CD4-positive, CD25-positive, alpha-beta regulatory T cell (primary cell): Measurements from ENCODE around the gene CMIP. TPM values are rescaled to one million over a fixed set of nuclear protein-coding genes. Genes with fewer than 3 reads are reported as not detected.

Experiments
- ATAC-seq, 2 donors: fragments of 150-1000 bp; cut with Tn5 transposase; one replicate each; pipeline ENCODE4 v1.10.0; 2021; ENCODE audit warnings: low read depth in 2 of 2, moderate number of reproducible peaks in 2 of 2, moderate library complexity in 1 of 2
- DNase-seq, 3 donors: peaks; one replicate each; pipeline versions ENCODE4 v3.0.0 to v3.0.0-alpha.2; 2012 to 2022; ENCODE audit warnings: mixed read lengths in 1 of 3
- H3K27ac ChIP-seq: one replicate; pipeline ENCODE4 v1.7.0; 2013; ENCODE audit warnings: mild to moderate bottlenecking, low read length; ENCODE audit not compliant: insufficient read depth, poor library complexity, severe bottlenecking
- H3K27me3 ChIP-seq: one replicate; pipeline ENCODE4 v1.7.0; 2013; ENCODE audit warnings: low read length; ENCODE audit not compliant: control insufficient read depth, insufficient read depth
- H3K36me3 ChIP-seq: one replicate; pipeline ENCODE4 v1.7.0; 2013; ENCODE audit warnings: mild to moderate bottlenecking, low read length, moderate library complexity; ENCODE audit not compliant: control insufficient read depth, insufficient read depth
- H3K4me1 ChIP-seq: 2 replicates; pipeline ENCODE4 v1.7.0; 2013; ENCODE audit warnings: mild to moderate bottlenecking, low read length; ENCODE audit not compliant: insufficient read depth, control insufficient read depth, poor library complexity, severe bottlenecking
- H3K4me3 ChIP-seq: one replicate; pipeline ENCODE4 v1.7.0; 2013; ENCODE audit warnings: low read depth, mild to moderate bottlenecking, low read length, moderate library complexity
- H3K9me3 ChIP-seq, 2 experiments: 1 replicate in 1 of 2; 2 replicates in 1 of 2; pipeline ENCODE4 v1.7.0; 2013; ENCODE audit warnings: low read length in 2 of 2, mild to moderate bottlenecking in 1 of 2, moderate library complexity in 1 of 2; ENCODE audit not compliant: control insufficient read depth in 2 of 2
- H3K27ac Mint-ChIP-seq, 3 donors: one replicate each; pipeline ENCODE4 v1.8.0; 2020 to 2022; ENCODE audit warnings: mild to moderate bottlenecking in 3 of 3, mixed read lengths in 3 of 3, moderate library complexity in 2 of 3
- H3K27me3 Mint-ChIP-seq: one replicate; pipeline ENCODE4 v1.8.0; 2022; ENCODE audit warnings: mild to moderate bottlenecking, mixed read lengths
- H3K36me3 Mint-ChIP-seq: one replicate; pipeline ENCODE4 v1.8.0; 2020; ENCODE audit warnings: mixed read lengths
- H3K4me1 Mint-ChIP-seq, 4 donors: one replicate each; pipeline ENCODE4 v1.8.0; 2020 to 2022; ENCODE audit warnings: mixed read lengths in 4 of 4, mild to moderate bottlenecking in 1 of 4
- H3K4me3 Mint-ChIP-seq, 4 donors: one replicate each; pipeline ENCODE4 v1.8.0; 2020 to 2022; ENCODE audit warnings: mild to moderate bottlenecking in 4 of 4, mixed read lengths in 4 of 4, moderate library complexity in 3 of 4
- H3K9me3 Mint-ChIP-seq, 7 donors: one replicate each; pipeline ENCODE4 v1.8.0; 2020 to 2022; ENCODE audit warnings: mixed read lengths in 7 of 7, mild to moderate bottlenecking in 3 of 7, moderate library complexity in 2 of 7
- polyA plus RNA-seq, 4 donors: library from polyadenylated mRNA; unstranded; fragments of 300-500 nt; fragmentation: Illumina TruSeq; gene quantifications; one replicate each; pipeline ENCODE4 v1.2.3, GENCODE V29; 2021
- total RNA-seq: library from RNA; stranded (reverse); gene quantifications from one replicate; pipeline ENCODE4 v1.2.3, GENCODE V29; 2022

Gene CMIP
- total and polyA plus RNA-seq, 5 donors from 2014 or later, result 0.21 to 49.7 (median 0.94) TPM

GRCh38 chr16:81498351-81498750 is 53.7 kb downstream of the CMIP start:
- Mint-ChIP-seq H3K27ac (peak overlapping the region in 1 of 3 donors; percentile 2), H3K4me3 (peak overlapping the region in 1 of 4 donors; percentile 32)
- no peaks in the 10 kb centered on the region for H3K4me1 ChIP-seq

GRCh38 chr16:81499576-81500380 is 55.2 kb downstream of the CMIP start:
- Histone ChIP-seq H3K27ac (no peak overlapping the region), H3K4me1 (no peaks in the 10 kb centered on the region), H3K27me3 (no peaks in the 10 kb centered on the region), H3K4me3 (no peak overlapping the region), H3K9me3 (no peaks in the 10 kb centered on the region), H3K36me3 (no peaks in the 10 kb centered on the region)
- Mint-ChIP-seq H3K4me3 (peak overlapping the region in 1 of 4 donors; percentile 47), H3K27me3 (no peaks in the 10 kb centered on the region), H3K9me3 (no peaks in the 10 kb centered on the region), H3K36me3 (peaks cover 8% of the 10 kb centered on the region), H3K4me1 (peaks cover 6 to 43% (median 23%) of the 10 kb centered on the region in 4 donors), H3K27ac (no peak overlapping the region)
- DNase-seq (no peak), ATAC-seq (no peak)

More at GRCh38 chr16:81498351-81498750, 53.7 kb downstream of the CMIP start:
- H3K36me3 ChIP-seq, result no peaks in the 10 kb centered on the region
- H3K27me3 ChIP-seq, result no peaks in the 10 kb centered on the region
- Mint-ChIP-seq H3K36me3 (peaks cover 8% of the 10 kb centered on the region), H3K4me1 (peaks cover 6 to 45% (median 24%) of the 10 kb centered on the region in 4 donors), H3K9me3 (no peaks in the 10 kb centered on the region), H3K27me3 (no peaks in the 10 kb centered on the region)
- H3K27ac ChIP-seq, result no peak overlapping the region
- H3K4me3 ChIP-seq, result no peak overlapping the region
- H3K9me3 ChIP-seq, result no peaks in the 10 kb centered on the region
- DNase-seq (no peak), ATAC-seq (no peak)

- Histone ChIP-seq H3K4me1 (no peaks in the 10 kb centered on the region), H3K27ac (no peak overlapping the region), H3K27me3 (no peaks in the 10 kb centered on the region), H3K36me3 (no peaks in the 10 kb centered on the region), H3K4me3 (no peak overlapping the region), H3K9me3 (no peaks in the 10 kb centered on the region)
- Mint-ChIP-seq H3K27ac (peak overlapping the region in 2 of 3 donors; percentile 32 to 36), H3K9me3 (no peaks in the 10 kb centered on the region), H3K27me3 (no peaks in the 10 kb centered on the region), H3K36me3 (peaks cover 8% of the 10 kb centered on the region), H3K4me3 (no peak overlapping the region), H3K4me1 (peaks cover 6 to 48% (median 24%) of the 10 kb centered on the region in 4 donors)
- DNase-seq (no peak), ATAC-seq (peak in 1 of 2 donors; percentile 51)
These were observed 56.4 kb downstream of the CMIP start for GRCh38 chr16:81500833-81501521.

GRCh38 chr16:81502396-81503070 is 57.9 kb downstream of the CMIP start:
- no peak overlapping the region for H3K27ac Mint-ChIP-seq
- ATAC-seq (no peak), DNase-seq (no peak)
- peaks cover 14 to 45% (median 23%) of the 10 kb centered on the region in 4 donors for H3K4me1 Mint-ChIP-seq
- H3K9me3 Mint-ChIP-seq, result no peaks in the 10 kb centered on the region
- Histone ChIP-seq H3K36me3 (no peaks in the 10 kb centered on the region), H3K4me3 (no peak overlapping the region), H3K27me3 (no peaks in the 10 kb centered on the region), H3K9me3 (no peaks in the 10 kb centered on the region), H3K4me1 (no peaks in the 10 kb centered on the region), H3K27ac (no peak overlapping the region)
- no peaks in the 10 kb centered on the region for H3K27me3 Mint-ChIP-seq
- H3K36me3 Mint-ChIP-seq, result peaks cover 8% of the 10 kb centered on the region
- no peak overlapping the region for H3K4me3 Mint-ChIP-seq

DNA sequence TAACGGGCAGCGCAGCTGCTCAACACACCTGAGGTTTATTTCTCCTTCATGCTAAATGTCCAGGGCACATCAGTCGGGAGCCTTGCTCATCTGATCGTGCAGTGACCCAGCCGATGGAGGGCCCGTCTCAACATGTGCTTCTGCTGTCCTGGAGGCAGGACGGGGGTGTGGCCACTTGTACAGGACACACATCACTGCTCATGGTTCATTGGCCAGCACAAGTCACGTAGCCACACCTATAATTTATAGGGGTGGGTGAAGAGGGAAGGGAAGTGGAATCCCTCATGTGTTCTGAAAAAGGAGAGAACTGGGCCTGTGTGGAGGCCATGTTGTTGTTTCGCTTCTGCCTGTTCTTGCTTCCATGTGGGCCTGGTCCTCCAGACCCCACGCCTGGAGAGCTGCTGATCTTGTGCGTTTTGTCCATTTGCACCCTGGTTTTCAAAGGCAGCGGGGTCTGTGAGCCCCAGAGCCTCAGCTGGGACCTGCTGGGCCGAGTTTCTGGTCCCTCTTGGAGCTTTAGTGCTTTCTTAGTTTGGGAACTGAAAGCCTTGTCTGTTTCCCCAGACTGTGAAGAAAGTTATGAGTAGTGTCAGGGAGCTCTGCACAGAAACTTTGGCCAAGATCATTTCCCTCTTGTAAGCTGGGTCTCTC is 60.5 kb downstream of the CMIP start:
- Mint-ChIP-seq H3K4me3 (no peak overlapping the region), H3K27me3 (no peaks in the 10 kb centered on the region), H3K36me3 (no peaks in the 10 kb centered on the region), H3K9me3 (no peaks in the 10 kb centered on the region), H3K27ac (peak overlapping the region in 1 of 3 donors; percentile 44), H3K4me1 (peaks cover 7 to 33% (median 13%) of the 10 kb centered on the region in 4 donors)
- H3K4me3 ChIP-seq, result no peak overlapping the region
- ATAC-seq, result no peak
- no peaks in the 10 kb centered on the region for H3K9me3 ChIP-seq
- no peaks in the 10 kb centered on the region for H3K27me3 ChIP-seq
- no peak for DNase-seq
- H3K36me3 ChIP-seq, result peaks cover 3% of the 10 kb centered on the region
- no peak overlapping the region for H3K27ac ChIP-seq
- no peaks in the 10 kb centered on the region for H3K4me1 ChIP-seq

DNA sequence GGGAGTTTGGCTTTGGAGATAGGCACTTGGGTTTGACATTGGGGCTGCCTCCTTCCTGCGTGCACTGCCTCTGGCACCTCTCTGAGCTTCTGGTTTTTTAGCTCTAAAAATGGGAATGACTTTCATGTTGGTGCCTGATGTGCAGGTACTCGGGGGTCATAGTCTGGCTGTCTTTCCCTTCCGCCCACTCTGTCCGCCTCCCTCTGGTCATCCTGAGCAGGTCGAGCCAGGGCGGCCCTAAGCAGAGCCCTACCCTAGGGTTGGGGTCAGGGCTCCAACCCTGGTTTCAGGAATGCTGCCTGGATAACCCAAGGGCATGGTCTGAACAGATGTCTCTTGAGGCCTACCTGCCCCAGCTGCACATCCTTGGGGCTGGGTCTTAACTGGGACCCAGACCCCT is 64.8 kb downstream of the CMIP start:
- Histone ChIP-seq H3K4me1 (no peaks in the 10 kb centered on the region), H3K36me3 (peaks cover 3% of the 10 kb centered on the region), H3K27ac (no peak overlapping the region), H3K9me3 (no peaks in the 10 kb centered on the region), H3K4me3 (no peak overlapping the region), H3K27me3 (no peaks in the 10 kb centered on the region)
- Mint-ChIP-seq H3K4me1 (peaks cover 14 to 29% (median 16%) of the 10 kb centered on the region in 4 donors), H3K9me3 (no peaks in the 10 kb centered on the region), H3K4me3 (no peak overlapping the region), H3K27ac (no peak overlapping the region), H3K27me3 (no peaks in the 10 kb centered on the region), H3K36me3 (no peaks in the 10 kb centered on the region)
- ATAC-seq, result no peak
- DNase-seq, result no peak

DNA sequence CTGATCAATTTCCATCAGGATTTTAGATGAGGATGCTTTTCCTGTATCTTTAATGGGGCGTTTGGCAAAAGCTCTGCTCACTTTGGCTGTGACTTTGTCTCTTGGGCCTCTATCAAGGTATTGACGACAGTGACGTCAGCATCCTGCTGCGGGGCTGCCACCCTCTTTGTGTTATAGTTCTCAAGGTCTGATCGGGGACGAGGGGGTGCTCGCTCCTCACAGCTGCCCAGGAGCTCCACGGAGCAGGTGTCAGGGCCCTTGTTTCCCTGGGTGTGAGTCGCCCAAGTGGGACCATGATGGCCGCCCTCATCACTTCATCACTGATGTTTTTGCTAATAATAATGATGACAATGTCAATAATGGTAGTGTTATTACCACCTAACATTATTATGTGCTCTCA is 65.4 kb downstream of the CMIP start:
- Mint-ChIP-seq H3K4me3 (no peak overlapping the region), H3K27ac (peak overlapping the region in 1 of 3 donors; percentile 35), H3K9me3 (no peaks in the 10 kb centered on the region), H3K36me3 (no peaks in the 10 kb centered on the region), H3K27me3 (no peaks in the 10 kb centered on the region), H3K4me1 (peaks cover 11 to 29% (median 16%) of the 10 kb centered on the region in 4 donors)
- H3K27ac ChIP-seq, result no peak overlapping the region
- DNase-seq, result no peak
- no peaks in the 10 kb centered on the region for H3K27me3 ChIP-seq
- peaks cover 3% of the 10 kb centered on the region for H3K36me3 ChIP-seq
- no peak overlapping the region for H3K4me3 ChIP-seq
- H3K4me1 ChIP-seq, result no peaks in the 10 kb centered on the region
- ATAC-seq, result no peak
- no peaks in the 10 kb centered on the region for H3K9me3 ChIP-seq
